Testis (tissue), 3 donors: ENCODE data around the gene FAM236A. TPM values are rescaled to one million over a fixed set of nuclear protein-coding genes. Genes with fewer than 3 reads are reported as not detected.
"Not testable (repeated sequence)": the region's sequence is repeated elsewhere in the genome, so short reads cannot be mapped to it uniquely, and the experiment has no call there.

ENCODE experiments used
- DNase-seq: peaks from one replicate; pipeline ENCODE4 v3.0.0-alpha.2; 2019
- H3K27ac ChIP-seq, 2 donors: fragments of 200-600 bp; sonication (generic); one replicate each; pipeline ENCODE4 v1.5.1; 2019
- H3K27me3 ChIP-seq: fragments of 200-600 bp; sonication (generic); one replicate; pipeline ENCODE4 v1.5.1; 2019
- H3K36me3 ChIP-seq: fragments of 200-600 bp; sonication (generic); one replicate; pipeline ENCODE4 v1.5.1; 2017; ENCODE audit warnings: low read depth; ENCODE audit errors: missing control alignments
- H3K4me1 ChIP-seq: fragments of 200-600 bp; sonication (generic); one replicate; pipeline ENCODE4 v1.5.1; 2019
- H3K4me3 ChIP-seq, 2 donors: fragments of 200-600 bp; sonication (generic); one replicate each; pipeline ENCODE4 v1.5.1; 2017 to 2019
- H3K9me3 ChIP-seq: fragments of 200-600 bp; sonication (generic); one replicate; pipeline ENCODE4 v1.5.1; 2017
- WGBS, 2 donors: methylation state at CpG; one replicate each; pipeline ENCODE4 v1.1.5; 2018; 5-methylcytosine and 5-hydroxymethylcytosine counted together
- intact Hi-C: fragments of 100-400 bp; cut with DNase I; formaldehyde crosslinking; loops from one replicate; pipeline ENCODE4 v1.15.1; 2023; ENCODE audit warnings: low total_unique reads
- polyA plus RNA-seq: library from polyadenylated mRNA; stranded (reverse); fragments of 350-450 nt; fragmentation: Illumina TruSeq; extraction: RNeasy Lipid Tissue Mini Kit (QIAGEN cat#74804); gene quantifications from one replicate; pipeline ENCODE4 v1.2.3, GENCODE V29; 2014; ENCODE audit warnings: low read depth, low replicate concordance; ENCODE audit not compliant: insufficient read depth
- total RNA-seq, 2 donors: library from RNA; depleted of rRNA; stranded (reverse); fragments of >200 nt; gene quantifications; one replicate each; pipeline ENCODE4 v1.2.3, GENCODE V29; 2016

The FAM236A gene
- total and polyA plus RNA-seq, 3 donors from 2014 or later: 230 to 655 (median 432) TPM

DNA sequence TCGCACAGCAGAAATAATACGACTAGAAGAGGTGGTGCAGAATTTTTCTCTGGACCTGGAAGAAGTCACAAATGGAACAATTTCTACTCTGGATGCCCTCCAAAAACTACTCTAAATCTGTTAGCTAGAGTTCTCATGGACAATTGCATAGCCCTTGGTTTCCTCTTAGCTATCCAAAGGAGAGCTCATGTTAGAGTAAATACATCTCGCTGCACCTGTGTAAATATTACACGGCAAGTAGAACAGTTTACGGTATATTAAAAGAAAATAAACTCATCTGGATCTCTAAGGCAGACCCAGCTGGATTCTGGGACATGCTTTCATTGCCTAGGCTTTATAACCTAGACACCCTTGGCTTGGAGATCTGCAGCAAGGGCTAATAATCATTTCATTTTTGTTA lies 33.9 kb downstream of the FAM236A start:
- H3K27me3 ChIP-seq, H3K27ac ChIP-seq, DNase-seq, H3K4me3 ChIP-seq, H3K9me3 ChIP-seq, H3K4me1 ChIP-seq, H3K36me3 ChIP-seq, intact Hi-C loops: not testable (repeated sequence)
- WGBS, 2 donors: no CpG with 5 or more reads among the region's 5 CpGs

DNA sequence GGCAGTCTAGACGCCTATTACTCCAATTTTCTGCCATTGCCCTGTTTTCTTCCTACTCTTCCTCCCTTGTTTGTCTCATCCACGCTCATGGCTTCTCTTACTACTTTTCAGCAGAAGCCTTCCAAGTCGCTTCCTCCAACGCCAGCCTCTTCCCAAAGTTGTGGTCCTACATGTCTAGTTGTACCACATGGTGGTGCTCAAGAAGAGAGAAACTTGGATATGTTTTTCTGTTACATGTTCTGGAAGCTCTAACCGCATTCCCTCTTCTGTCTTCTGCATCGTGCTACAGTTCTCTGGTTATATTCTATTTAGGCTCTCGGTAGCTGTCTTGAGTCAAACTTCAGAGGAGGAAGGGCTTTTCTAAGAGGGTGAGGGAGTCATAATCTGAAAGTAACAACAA lies 36.9 kb downstream of the FAM236A start:
- DNase-seq, H3K27me3 ChIP-seq, H3K36me3 ChIP-seq, H3K4me3 ChIP-seq, H3K9me3 ChIP-seq, intact Hi-C loops, H3K4me1 ChIP-seq, H3K27ac ChIP-seq: not testable (repeated sequence)
- WGBS, 2 donors: no CpG with 5 or more reads among the region's 7 CpGs

GRCh38 chrX:72980894-72981469 lies 43.0 kb downstream of the FAM236A start:
- intact Hi-C loops, H3K9me3 ChIP-seq, H3K27ac ChIP-seq, H3K27me3 ChIP-seq, DNase-seq, H3K4me3 ChIP-seq, H3K4me1 ChIP-seq, H3K36me3 ChIP-seq: not testable (repeated sequence)
- 84 to 95% methylated on average over 3 of the region's 5 CpGs for WGBS, 2 donors

Other genes starting within 250 kb of the FAM236A start
- gene PHKA1, start 223.9 kb upstream of the FAM236A start, total RNA-seq: 10 to 100 TPM; 11.4 to 13.1 TPM
- gene PHKA1, start 223.9 kb upstream of the FAM236A start, polyA plus RNA-seq: 3.6 TPM
- 1 to 10 TPM; 6.1 to 7.4 TPM for gene DMRTC1B, start 161.3 kb upstream of the FAM236A start, total RNA-seq
- 11.9 TPM for gene DMRTC1B, start 161.3 kb upstream of the FAM236A start, polyA plus RNA-seq
- gene FAM236B, start 155.5 kb upstream of the FAM236A start, total RNA-seq: 100 to 1,000 TPM in 1 of 2 donors, 10 to 100 TPM in 1; 38.3 to 117 TPM
- gene FAM236B, start 155.5 kb upstream of the FAM236A start, polyA plus RNA-seq: 238 TPM
- not detected for gene FAM236D, start 130.0 kb upstream of the FAM236A start, total RNA-seq
- gene FAM236D, start 130.0 kb upstream of the FAM236A start, polyA plus RNA-seq: not detected
- gene FAM236C, start 25.6 kb upstream of the FAM236A start, total RNA-seq: not detected
- gene FAM236C, start 25.6 kb upstream of the FAM236A start, polyA plus RNA-seq: 3.4 TPM
- gene DMRTC1, start 5.6 kb downstream of the FAM236A start, total RNA-seq: 1 to 10 TPM in 1 of 2 donors, not detected in 1; 1.9 TPM
- gene DMRTC1, start 5.6 kb downstream of the FAM236A start, polyA plus RNA-seq: 2.2 TPM
- under 1 TPM in 1 of 2 donors, not detected in 1; 0.62 TPM for gene PABPC1L2B, start 64.7 kb downstream of the FAM236A start, total RNA-seq
- 0.73 TPM for gene PABPC1L2B, start 64.7 kb downstream of the FAM236A start, polyA plus RNA-seq
- gene PABPC1L2A, start 141.3 kb downstream of the FAM236A start, total RNA-seq: 1 to 10 TPM in 1 of 2 donors, under 1 TPM in 1; 0.99 to 1.5 TPM
- gene PABPC1L2A, start 141.3 kb downstream of the FAM236A start, polyA plus RNA-seq: 1.0 TPM